Measurements from ENCODE around the gene TAC3. TPM values are rescaled to one million over a fixed set of nuclear protein-coding genes. Genes with fewer than 3 reads are reported as not detected.

TAC3 gene
- total RNA-seq, 1 experiment from 2014 or later = 6.2 TPM

DNA sequence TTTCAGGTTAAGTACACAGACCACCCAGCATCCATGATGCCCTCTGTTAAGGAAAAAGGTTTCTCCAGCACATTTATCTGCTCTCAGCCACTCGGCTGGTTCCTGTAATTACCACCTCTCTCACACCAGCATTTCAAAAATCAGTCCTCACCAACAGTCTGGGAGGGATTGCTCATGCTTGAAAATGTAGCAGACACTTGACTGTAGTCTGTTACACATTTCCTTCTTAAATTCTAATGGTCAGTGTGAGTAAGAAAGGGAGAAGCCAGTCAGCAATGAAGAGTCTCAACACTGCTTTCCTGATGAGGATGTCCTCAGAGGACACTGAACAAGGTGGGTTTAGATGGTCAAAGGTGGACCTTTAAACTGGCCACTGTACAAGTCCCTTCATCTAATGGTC, 15.9 kb downstream of the TAC3 start:
- H3K4ac ChIP-seq (ENCODE audit: low read depth, low read length) = no peak overlapping the region
- H3K27ac Mint-ChIP-seq = no peak overlapping the region; a peak in 1 of 7 replicates
- no peak overlapping the region for H3K4me3 Mint-ChIP-seq
- H3K56ac ChIP-seq (ENCODE audit: insufficient read length, low read depth, low read length) = no peak overlapping the region
- H3K36me3 Mint-ChIP-seq (ENCODE audit: insufficient read depth in 1 of 3, low read depth in 3 of 3) = peaks cover 28 to 66% (median 63%) of the 10 kb centered on the region in 3 experiments
- no peaks in the 10 kb centered on the region; a peak in 1 of 5 replicates for H3K9me3 Mint-ChIP-seq
- peaks cover 9 to 14% of the 10 kb centered on the region in 2 experiments for H3K4me1 Mint-ChIP-seq
- no peak overlapping the region for H3K14ac ChIP-seq (ENCODE audit: insufficient read depth, low read length)
- no peak overlapping the region for H4K91ac ChIP-seq (ENCODE audit: insufficient read length, low read depth, low read length)
- H3K9ac ChIP-seq (ENCODE audit: extremely low read depth, insufficient read length, low read length) = no peak overlapping the region
- no peak overlapping the region for H3K4me2 ChIP-seq (ENCODE audit: insufficient read depth, insufficient read length, low read length)
- H3K4me1 ChIP-seq (ENCODE audit: insufficient read depth, low read length) = no peaks in the 10 kb centered on the region
- H3K9me3 ChIP-seq (ENCODE audit: control insufficient read depth, low read depth, low read length) = no peaks in the 10 kb centered on the region
- no peak overlapping the region for H3K23ac ChIP-seq (ENCODE audit: insufficient read length, low read depth, low read length)
- H3K79me2 ChIP-seq (ENCODE audit: insufficient read depth, low read length) = peaks cover 3% of the 10 kb centered on the region
- no peak overlapping the region for H2BK5ac ChIP-seq (ENCODE audit: insufficient read length, low read length)
- no peak overlapping the region for H2BK12ac ChIP-seq (ENCODE audit: insufficient read length, low read depth, low read length)
- no peak for DNase-seq
- H2BK20ac ChIP-seq (ENCODE audit: low read depth, low read length, poor library complexity, severe bottlenecking) = no peak overlapping the region
- H2BK15ac ChIP-seq (ENCODE audit: low read depth, low read length) = no peak overlapping the region
- no peak overlapping the region for H3T11ph ChIP-seq (ENCODE audit: low read length)
- no peaks in the 10 kb centered on the region for H4K20me1 ChIP-seq (ENCODE audit: control insufficient read depth, insufficient read depth, insufficient read length)
- no peaks in the 10 kb centered on the region for H3K23me2 ChIP-seq (ENCODE audit: insufficient read length, low read depth, low read length, poor library complexity, severe bottlenecking)
- no peaks in the 10 kb centered on the region for H3K27me3 ChIP-seq (ENCODE audit: insufficient read depth, low read length)
- no peak overlapping the region for H4K5ac ChIP-seq (ENCODE audit: insufficient read length, low read depth, low read length)
- no peak overlapping the region for H2BK120ac ChIP-seq (ENCODE audit: low read depth, low read length, poor library complexity, severe bottlenecking)
- no peak for TF ChIP-seq CTCF (conservative IDR thresholded peaks at IDR 0.05)
- no peak overlapping the region for H4K8ac ChIP-seq (replicated peaks; ENCODE audit: insufficient read length, low read depth, low read length)
- no peak overlapping the region for H3K18ac ChIP-seq (ENCODE audit: insufficient read length, low read depth, low read length)
- no CpG with 5 or more reads among the region's 1 CpG for WGBS (ENCODE audit: extremely low coverage, insufficient read length, low lambda C conversion rate)
- H3K27ac ChIP-seq (ENCODE audit: insufficient read length, low read depth, low read length) = no peak overlapping the region
- H3K79me1 ChIP-seq (ENCODE audit: insufficient read depth, low read depth, low read length, poor library complexity, severe bottlenecking) = peaks cover 18% of the 10 kb centered on the region
- no peak overlapping the region for H2AK5ac ChIP-seq (ENCODE audit: insufficient read length, low read length)
- no peak overlapping the region for H2AFZ ChIP-seq (ENCODE audit: low read length)
- no peaks in the 10 kb centered on the region for H3K27me3 Mint-ChIP-seq (ENCODE audit: low read depth)

Measured in H9 (cell line).